GM12891 (cell line): Measurements from ENCODE around the gene VAV3.

Source experiments
- DNase-seq: peaks from one replicate; pipeline ENCODE4 v3.0.0; 2011; ENCODE audit warnings: low spot score; ENCODE audit not compliant: insufficient read length
- FAIRE-seq: peaks from 2 replicates; lab custom pipeline; 2011; peaks lifted over from hg19 to GRCh38; lab: Jason Lieb, UNC
- PAX5 ChIP-seq: IDR thresholded peaks from 2 replicates; pipeline ENCODE4 v1.6.1; 2011; ENCODE audit warnings: low read length, moderate library complexity, mild to moderate bottlenecking; ENCODE audit not compliant: insufficient read depth, severe bottlenecking
- POLR2A ChIP-seq: IDR thresholded peaks from 2 replicates; pipeline ENCODE4 v1.6.1; 2011; ENCODE audit warnings: low read depth, low read length, control low read depth
- POLR2AphosphoS5 ChIP-seq: IDR thresholded peaks from 2 replicates; pipeline ENCODE4 v1.6.1; 2011; ENCODE audit warnings: low read depth, low read length, control low read depth
- POU2F2 ChIP-seq: IDR thresholded peaks from 2 replicates; pipeline ENCODE4 v1.6.1; 2011; ENCODE audit warnings: low read depth, mild to moderate bottlenecking, control low read depth, low read length, moderate library complexity
- SPI1 ChIP-seq: IDR thresholded peaks from 2 replicates; pipeline ENCODE4 v1.6.1; 2011; ENCODE audit warnings: low read depth, low read length, control low read depth
- TAF1 ChIP-seq: IDR thresholded peaks from 2 replicates; pipeline ENCODE4 v1.6.1; 2011; ENCODE audit warnings: low read depth, low read length, control low read depth

Gene VAV3

DNA sequence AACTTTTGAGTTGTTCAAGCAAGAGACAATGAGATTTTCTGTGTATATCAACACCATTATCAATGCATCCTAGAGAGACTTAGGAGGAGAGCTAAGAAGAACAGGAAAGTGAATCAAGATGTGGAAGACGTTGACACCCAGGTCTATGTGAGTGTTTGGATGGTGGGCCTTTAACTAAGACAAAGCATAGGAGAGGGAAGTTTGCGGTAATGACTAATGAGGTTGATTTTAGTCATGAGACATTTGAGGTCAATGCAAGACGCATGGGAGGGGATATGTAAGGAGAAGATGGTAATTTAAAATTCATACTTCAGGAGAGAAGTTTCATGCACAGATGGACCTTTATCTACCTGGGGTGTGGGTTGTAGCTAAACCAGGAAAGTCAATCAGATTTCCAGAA, 269.6 kb downstream of the VAV3 start:
- FAIRE-seq = no peak

DNA sequence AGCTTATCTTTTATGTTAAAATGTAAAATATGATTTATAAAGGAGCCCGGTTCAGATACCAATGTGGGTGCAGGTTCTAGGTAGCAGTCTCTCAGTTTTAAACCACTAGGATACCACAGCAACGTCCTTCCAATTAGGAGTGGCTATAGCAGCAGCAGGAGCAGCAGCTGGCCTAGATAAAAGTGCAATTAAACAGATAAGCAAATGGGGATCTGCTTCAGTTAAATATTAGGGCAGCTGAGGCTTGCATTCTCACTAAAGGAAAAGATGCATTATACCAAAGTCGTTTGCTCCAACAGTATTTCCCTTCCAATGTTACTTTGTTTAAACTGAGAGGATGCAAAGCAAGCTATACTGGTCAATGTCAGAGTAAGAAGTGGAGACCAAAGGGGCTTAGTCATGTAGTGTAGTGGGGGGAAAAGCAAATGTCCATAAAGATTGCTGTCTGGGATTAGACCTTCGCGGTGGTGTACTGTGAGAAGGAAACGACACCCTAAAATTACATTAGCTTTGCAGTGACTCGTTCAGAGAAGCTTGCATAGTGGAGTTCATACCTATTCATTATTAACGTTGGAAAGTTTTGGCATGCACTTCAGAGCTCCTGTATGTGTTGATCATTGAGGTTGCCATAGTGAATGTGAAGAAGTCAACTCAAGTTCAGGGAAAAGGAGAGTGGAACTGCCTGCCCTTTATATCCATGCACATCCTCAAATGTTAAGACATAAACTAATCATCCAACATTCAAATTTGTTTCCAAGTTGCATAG, 272.2 kb downstream of the VAV3 start:
- FAIRE-seq (no peak), DNase-seq (no peak)
- TF ChIP-seq PAX5 (no peak), POLR2A (no peak), SPI1 (no peak), TAF1 (no peak), POU2F2 (no peak)

More for the DNA sequence above, 269.6 kb downstream of the VAV3 start:
- no peak for DNase-seq
- TF ChIP-seq POU2F2 (no peak), PAX5 (no peak), SPI1 (no peak), TAF1 (no peak), POLR2AphosphoS5 (no peak), POLR2A (no peak)

DNA sequence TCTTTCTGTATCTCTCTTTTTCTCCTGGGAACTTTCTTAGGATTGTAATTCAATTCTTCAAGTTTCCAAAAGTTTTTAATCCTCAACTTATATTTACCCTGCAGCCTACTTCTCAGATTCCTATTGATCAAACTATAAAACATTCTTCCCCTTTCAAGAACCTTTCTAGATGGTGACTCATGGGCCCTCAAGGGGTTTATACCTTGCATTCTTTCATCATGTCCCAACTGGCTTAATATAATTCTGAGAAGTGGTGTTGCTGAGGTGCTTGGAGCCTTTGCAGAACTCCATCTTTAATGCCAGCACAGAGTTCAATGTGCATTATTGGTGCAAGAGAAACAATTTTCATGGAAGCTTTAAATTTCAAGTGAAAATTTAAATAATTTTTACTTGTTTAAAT, 273.4 kb downstream of the VAV3 start:
- FAIRE-seq = no peak
- DNase-seq = no peak
- no peak for TF ChIP-seq POLR2A
- TF ChIP-seq SPI1 = no peak
- no peak for TF ChIP-seq TAF1
- no peak for TF ChIP-seq PAX5
- no peak for TF ChIP-seq POU2F2
- TF ChIP-seq POLR2AphosphoS5 = no peak

DNA sequence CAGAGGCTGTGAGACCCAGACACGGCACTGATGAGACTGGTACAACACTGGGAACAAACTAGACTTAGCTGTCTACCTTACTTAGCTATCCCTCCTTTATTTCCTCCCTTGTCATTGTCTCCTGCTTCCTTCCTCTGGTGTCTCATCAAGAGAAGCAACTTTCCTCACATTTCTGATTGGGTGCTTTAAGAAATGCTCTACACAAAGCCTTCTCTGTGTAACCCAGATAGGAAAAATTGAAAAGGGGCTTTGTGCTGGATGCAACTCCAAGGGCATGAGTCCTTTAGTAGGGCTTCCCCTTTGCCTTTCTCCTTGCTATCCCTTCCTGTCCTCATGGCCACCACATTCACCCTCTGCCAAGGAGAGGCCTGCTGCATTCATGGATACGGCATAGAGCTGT, 274.5 kb downstream of the VAV3 start:
- TF ChIP-seq PAX5 (no peak), POU2F2 (no peak)
- no peak for DNase-seq
- no peak for FAIRE-seq

DNA sequence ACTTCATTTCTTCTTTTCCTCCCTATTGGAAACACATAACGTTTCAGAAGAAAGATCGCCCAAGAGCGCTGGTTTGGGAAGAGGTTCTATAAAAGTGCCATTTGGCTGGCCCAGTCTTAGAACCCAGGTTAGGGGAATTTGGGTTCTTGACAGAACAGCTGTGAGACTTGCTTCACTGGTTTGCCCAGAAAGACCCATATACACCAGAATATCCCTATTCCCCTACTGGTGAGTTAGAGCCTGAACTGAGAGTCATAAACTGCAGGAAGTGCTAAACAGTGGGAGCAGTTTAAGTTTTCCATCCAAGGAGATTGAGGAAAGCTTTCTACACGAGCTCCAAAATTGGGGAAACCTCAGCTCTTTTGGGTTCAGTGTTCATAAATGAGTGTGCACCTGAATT, 275.2 kb downstream of the VAV3 start:
- no peak for DNase-seq
- no peak for FAIRE-seq
- no peak for TF ChIP-seq POU2F2
- no peak for TF ChIP-seq POLR2AphosphoS5
- no peak for TF ChIP-seq PAX5
- no peak for TF ChIP-seq SPI1
- TF ChIP-seq POLR2A = no peak
- no peak for TF ChIP-seq TAF1

DNA sequence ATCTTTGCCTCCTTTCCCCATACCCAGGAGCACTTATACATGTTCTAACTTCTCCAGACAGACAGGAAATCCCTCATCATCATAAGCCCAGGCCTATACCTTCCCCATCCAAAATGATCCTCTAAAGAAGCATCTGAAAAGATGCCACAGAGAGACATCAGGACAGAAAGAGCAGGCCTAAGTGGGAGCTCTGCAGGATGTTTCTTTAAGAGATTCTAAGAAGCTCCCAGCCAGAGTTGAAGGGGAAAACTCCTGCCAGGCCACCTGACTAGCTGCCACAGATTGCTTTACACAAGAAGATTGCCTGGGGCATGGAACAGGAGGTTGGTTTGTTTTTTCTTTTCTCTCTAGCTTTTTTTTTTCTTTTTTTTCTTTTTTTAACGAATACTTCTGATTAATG, 275.8 kb downstream of the VAV3 start:
- DNase-seq (no peak), FAIRE-seq (no peak)
- TF ChIP-seq POU2F2 (no peak), SPI1 (no peak), POLR2AphosphoS5 (no peak), PAX5 (no peak), TAF1 (no peak)

DNA sequence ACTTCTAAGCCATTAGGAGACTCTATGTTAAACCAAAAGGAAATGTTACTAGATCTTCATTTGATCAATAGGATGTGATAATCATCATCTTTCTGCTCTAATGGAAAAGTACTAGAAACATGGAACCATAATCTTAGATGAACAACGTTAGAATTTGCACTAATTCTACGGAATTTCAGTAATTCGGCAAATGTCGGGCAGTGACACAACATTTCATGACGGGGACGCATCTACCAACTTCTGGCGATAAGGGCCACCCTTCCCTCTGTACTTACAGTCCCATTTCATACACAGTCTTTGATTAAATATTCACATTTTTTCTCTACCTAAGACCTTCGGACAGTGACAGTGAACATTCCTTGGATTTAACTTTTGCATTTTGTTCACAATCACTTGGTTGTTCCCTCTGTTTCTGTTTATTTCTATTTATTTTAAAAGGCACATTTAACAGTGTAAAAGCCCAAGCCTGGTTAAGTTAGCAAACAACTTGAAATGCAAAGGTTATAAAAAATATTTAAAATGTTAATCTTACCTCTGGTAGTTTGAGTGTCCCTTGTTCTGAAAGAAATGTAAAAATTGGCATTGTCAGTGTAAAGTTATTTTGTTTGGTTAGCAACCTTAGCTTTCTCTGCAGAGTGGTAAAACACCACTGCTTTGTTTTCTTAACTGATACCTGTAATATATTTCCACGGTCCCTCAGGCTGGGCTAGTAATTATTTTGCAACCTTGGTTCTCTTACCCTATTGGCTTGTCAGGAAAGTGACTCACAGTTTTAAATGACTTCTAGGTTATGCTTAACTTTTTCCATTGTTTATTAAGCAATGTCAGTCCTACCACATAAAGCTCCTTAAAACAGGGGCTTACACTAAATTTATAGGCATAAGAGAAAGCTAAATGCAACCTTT, 276.9 kb downstream of the VAV3 start:
- DNase-seq = no peak
- FAIRE-seq = no peak
- TF ChIP-seq POLR2A (no peak), POLR2AphosphoS5 (no peak), PAX5 (no peak), SPI1 (no peak), POU2F2 (no peak), TAF1 (no peak)

DNA sequence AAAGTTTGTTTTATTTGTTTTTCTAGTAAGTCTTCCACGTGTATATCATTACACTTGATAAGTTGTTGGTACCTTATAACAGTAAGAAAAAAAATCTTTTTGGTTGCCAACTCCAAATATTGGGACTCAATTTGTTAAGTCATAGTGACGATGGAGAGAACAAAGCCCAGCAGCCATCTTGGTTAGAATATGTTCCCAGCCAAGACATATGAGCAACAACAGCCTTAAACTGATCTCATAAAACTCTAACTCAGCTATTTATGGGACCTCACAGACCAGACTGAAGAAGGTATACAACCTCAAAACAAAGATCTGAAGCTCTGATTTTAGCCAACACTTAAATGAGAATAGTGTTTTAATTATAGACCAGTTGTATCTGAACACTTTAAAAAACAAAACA, 281.3 kb downstream of the VAV3 start:
- no peak for FAIRE-seq
- no peak for DNase-seq
- TF ChIP-seq POLR2A (no peak), SPI1 (no peak)

DNA sequence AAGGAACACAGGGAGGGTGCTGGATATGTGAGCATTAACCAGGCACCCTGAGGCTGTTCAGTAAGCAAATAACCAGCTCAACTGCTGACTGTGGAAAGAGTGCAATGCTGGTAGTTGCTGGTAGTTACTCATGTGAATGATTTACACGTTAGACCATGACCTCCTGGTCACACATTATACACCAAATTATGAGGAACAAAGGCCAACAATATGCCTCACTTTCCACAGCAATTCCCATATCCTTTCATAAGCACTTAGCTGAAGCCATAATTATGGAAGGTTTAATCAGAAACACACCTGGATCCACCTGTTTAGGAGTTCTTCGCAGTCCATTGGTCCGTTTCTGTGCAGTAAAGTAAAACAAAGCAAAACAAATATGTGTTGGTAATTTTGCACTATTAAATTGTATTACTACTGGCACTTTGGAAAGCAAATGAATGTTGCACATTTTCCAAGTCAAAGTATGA, 281.8 kb downstream of the VAV3 start:
- DNase-seq (no peak), FAIRE-seq (no peak)
- no peak for TF ChIP-seq SPI1
- TF ChIP-seq TAF1 = no peak
- TF ChIP-seq POLR2AphosphoS5 = no peak
- TF ChIP-seq POLR2A = no peak
- no peak for TF ChIP-seq POU2F2
- no peak for TF ChIP-seq PAX5

DNA sequence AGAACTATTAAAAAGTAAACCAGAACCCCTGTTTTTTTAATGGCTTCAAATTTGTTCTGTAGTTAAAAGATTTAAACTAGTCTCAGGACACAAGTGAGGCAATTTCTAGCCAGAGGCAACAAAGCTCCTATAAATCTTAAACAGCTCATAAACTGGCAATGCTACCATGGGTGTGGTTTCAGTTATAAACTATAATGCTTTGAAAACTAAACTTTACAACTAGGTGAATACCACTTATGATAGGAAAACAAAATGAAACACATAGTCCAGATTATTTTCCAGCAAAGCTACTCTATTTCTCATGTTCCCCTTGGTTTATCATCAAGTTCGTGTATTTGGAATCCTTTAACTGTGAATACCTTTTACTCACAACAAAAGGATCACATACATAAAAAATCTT, 282.5 kb downstream of the VAV3 start:
- FAIRE-seq (no peak), DNase-seq (no peak)
- TF ChIP-seq POU2F2 (no peak), POLR2A (no peak), POLR2AphosphoS5 (no peak), SPI1 (no peak), PAX5 (no peak), TAF1 (no peak)
